HG02798 (cell line): ENCODE data around the gene CCL22.
"Not testable (repeated sequence)": the region's sequence is repeated elsewhere in the genome, so short reads cannot be mapped to it uniquely, and the experiment has no call there.

Source experiments
- ATAC-seq: cut with Tn5 transposase; IDR thresholded peaks from one replicate; pipeline ENCODE4 v1.9.1; 2021; ENCODE audit warnings: mild to moderate bottlenecking; ENCODE audit not compliant: unreplicated experiment, poor library complexity

CCL22 gene

GRCh38 chr16:57374067-57374534 is 15.5 kb downstream of the CCL22 start:
- ATAC-seq = no peak

DNA sequence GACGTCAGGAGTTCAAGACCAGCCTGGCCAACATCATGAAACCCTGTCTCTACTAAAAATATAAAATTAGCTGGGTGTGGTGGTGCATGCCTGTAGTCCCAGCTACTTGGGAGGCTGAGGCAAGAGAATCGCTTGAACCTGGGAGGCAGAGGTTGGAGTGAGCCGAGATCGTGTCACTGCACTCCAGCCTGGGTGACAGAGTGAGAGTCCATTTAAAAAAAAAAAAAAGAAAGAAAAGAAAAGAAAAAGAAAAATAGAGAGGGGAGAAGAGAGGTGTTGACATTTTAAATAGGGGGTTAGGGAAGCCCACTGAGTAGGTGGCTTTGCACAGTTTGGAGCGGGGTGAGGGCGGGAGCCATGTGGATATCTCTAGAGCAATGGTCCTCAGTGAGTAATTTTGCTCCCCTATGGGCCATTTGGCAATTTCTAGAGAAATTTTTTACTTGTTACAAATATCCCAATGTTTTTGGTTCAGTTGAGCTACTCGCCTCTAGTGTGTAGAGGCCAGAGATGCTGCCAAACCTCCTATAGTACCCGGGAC is 16.4 kb downstream of the CCL22 start:
- not testable (repeated sequence) for ATAC-seq

DNA sequence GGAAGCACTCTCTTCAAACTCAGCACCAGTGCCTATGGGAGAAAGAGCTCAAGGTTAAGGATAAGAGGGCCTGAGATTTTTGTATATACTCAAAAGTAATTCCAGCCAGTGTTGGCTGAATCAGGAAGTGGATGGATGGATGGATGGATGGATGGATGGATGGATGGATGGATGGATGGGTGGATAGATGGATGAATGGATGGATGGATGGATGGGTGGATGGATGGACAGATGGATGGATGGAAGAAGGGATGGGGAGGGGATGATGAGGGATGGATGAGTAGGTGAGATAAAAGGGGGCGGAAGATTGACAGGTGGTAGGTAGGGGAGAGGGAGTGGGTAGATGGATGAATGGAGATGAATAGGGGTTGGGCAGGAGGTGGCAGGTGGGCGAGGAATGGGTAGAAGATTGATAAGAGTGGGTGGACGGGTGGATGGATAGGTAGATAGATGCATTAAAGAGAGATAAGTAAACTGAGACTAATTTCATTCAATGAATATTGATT is 17.8 kb downstream of the CCL22 start:
- ATAC-seq = no peak

GRCh38 chr16:57377080-57377841 is 18.7 kb downstream of the CCL22 start:
- peak; percentile 74 for ATAC-seq

- ATAC-seq = no peak
These were observed 21.0 kb downstream of the CCL22 start for GRCh38 chr16:57379579-57379978.

- no peak for ATAC-seq
These were observed 22.3 kb downstream of the CCL22 start for GRCh38 chr16:57380671-57381462.

- ATAC-seq = no peak
These were observed 23.4 kb downstream of the CCL22 start for GRCh38 chr16:57381791-57382534.

- ATAC-seq = no peak
These were observed 24.1 kb downstream of the CCL22 start for GRCh38 chr16:57382535-57383275.

DNA sequence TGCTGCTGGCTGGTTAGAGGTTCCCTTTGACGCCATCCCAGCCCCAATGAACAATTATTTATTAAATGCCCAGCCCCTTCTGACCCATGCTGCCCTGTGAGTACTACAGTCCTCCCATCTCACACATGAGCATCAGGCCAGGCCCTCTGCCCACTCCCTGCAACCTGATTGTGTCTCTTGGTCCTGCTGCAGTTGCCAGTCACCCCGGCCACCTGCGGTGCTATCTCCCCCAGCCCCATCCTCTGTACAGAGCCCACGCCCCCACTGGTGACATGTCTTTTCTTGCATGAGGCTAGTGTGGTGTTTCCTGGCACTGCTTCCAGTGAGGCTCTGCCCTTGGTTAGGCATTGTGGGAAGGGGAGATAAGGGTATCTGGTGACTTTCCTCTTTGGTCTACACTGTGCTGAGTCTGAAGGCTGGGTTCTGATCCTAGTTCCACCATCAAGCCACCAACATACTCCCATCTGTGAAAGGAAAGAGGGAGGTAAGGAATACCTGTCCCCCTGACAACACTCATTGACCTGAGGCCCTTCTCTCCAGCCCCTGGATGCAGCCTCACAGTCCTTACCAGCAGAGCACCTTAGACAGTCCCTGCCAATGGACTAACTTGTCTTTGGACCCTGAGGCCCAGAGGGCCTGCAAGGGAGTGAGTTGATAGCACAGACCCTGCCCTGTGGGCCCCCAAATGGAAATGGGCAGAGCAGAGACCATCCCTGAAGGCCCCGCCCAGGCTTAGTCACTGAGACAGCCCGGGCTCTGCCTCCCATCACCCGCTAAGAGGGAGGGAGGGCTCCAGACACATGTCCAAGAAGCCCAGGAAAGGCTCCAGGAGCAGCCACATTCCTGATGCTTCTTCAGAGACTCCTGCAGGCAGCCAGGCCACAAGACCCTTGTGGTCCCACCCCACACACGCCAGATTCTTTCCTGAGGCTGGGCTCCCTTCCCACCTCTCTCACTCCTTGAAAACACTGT is 25.0 kb downstream of the CCL22 start:
- ATAC-seq = no peak

- no peak for ATAC-seq
These were observed 25.9 kb downstream of the CCL22 start for GRCh38 chr16:57384248-57385070.

- ATAC-seq = no peak
These were observed 26.5 kb downstream of the CCL22 start for GRCh38 chr16:57385083-57385482.

DNA sequence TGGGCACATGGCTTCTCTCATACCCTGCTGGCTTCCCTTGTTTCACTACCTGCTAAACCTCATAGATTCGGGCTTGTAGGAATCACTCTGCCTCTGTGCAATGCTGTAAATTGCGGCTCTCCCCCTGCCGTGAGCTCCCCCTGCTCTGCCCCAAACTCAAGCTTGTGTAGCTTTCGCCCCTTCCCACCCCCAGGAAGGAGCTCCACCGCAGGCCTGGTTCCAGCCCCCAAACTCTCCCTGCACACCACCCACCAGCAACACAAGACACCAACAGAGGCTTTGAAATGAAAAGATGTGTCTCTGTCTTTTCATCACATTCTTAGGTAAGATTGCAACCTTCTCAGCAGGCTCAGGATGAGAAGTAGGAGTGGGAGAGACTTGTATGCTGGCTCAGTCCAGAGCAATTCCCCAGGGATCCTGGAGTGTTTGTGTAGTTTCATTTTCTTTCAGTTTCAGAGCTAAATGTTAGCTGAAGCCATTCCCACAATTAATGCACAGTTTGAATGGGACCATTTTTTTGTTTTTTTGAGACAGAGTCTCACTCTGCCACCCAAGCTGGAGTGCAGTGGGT is 27.9 kb downstream of the CCL22 start:
- no peak for ATAC-seq

- peak; percentile 33 for ATAC-seq
These were observed 29.2 kb downstream of the CCL22 start for GRCh38 chr16:57387598-57388354.

DNA sequence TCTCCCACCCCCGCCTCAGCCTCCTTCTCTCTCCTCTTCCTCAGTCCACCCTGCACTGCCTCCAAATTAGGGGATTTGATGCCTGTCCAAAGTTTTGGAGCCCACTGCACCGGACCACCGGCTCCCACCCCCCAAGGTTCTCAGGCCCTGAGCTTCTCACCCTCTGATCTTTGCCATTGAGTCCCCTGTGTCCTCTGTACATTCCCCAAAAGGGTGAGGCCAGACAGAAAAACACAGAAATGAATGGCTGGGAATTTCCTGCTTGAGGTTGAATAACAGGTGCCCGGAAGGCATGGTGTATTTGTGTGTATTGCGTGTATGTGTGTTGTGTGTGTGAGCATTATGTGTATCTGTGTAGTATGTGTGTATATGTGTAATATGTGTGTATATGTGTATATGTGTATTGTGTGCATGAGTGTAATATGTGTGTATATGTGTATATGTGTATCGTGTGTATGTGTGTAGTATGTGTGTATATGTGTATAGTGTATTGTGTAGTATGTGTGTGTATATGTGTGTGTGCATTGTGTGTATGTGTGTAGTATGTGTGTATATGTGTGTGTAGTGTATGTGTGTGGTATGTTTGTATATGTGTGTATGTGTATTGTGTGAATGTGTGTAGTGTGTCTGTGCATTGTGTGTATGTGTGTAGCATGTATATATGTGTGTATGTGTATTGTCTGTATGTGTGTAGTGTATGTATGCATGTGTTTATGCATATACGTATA is 29.9 kb downstream of the CCL22 start:
- ATAC-seq = peak; percentile 50

DNA sequence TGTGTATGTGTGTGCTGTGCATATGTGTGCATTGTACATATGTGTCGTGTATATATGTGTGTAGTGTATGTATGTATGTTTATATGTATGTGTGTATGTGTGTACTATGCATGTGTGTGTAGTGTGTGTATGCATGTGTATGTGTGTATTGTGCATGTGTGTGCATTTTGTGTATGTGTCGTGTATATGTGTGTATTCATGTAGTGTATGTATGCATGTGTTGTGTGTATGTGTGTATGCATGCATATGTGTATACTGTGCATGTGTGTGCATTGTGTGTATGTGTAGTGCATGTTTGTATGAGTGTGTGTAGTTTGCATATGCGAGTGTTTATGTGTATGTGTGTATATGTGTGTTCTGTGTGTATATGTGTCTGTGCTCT is 30.5 kb downstream of the CCL22 start:
- peak; percentile 5 for ATAC-seq

- ATAC-seq = no peak
These were observed 32.2 kb downstream of the CCL22 start for GRCh38 chr16:57390636-57391295.
